Pancreas (tissue), 10 donors: ENCODE measurements around the gene GPSM1. TPM values are rescaled to one million over a fixed set of nuclear protein-coding genes. Genes with fewer than 3 reads are reported as not detected.

ENCODE experiments used
- ATAC-seq, 4 donors: fragments of 200-7000 bp; cut with Tn5 transposase; one replicate each; pipeline versions ENCODE4 v1.8.0 to v1.9.1; 2020; ENCODE audit warnings: mild to moderate bottlenecking in 4 of 4, moderate library complexity in 4 of 4
- DNase-seq, 6 donors: peaks; one replicate each; pipeline ENCODE4 v3.0.0-alpha.2; 2020
- FAIRE-seq: peaks from 2 replicates; lab custom pipeline; 2012; peaks lifted over from hg19 to GRCh38; lab: Jason Lieb, UNC
- H3K27ac ChIP-seq, 4 donors: fragments of 200-600 bp; sonication (generic); 1 replicate in 3 of 4; 2 replicates in 1 of 4; pipeline versions ENCODE4 v1.5.0 to v1.8.0; 2020
- H3K27me3 ChIP-seq, 4 donors: fragments of 200-600 bp; one replicate each; pipeline ENCODE4 v1.8.0; 2021
- H3K36me3 ChIP-seq, 3 donors: fragments of 200-600 bp; sonication (generic) in 1 of 3; one replicate each; pipeline versions ENCODE4 v1.5.0 to v1.8.0; 2020 to 2021
- H3K4me1 ChIP-seq, 3 donors: fragments of 200-600 bp; one replicate each; pipeline ENCODE4 v1.8.0; 2021
- H3K4me3 ChIP-seq, 4 donors: fragments of 200-600 bp; sonication (generic) in 2 of 4; one replicate each; pipeline versions ENCODE4 v1.5.0 to v1.8.0; 2020 to 2021
- H3K9me3 ChIP-seq, 4 donors: fragments of 200-600 bp; one replicate each; pipeline ENCODE4 v1.8.0; 2021
- WGBS, 2 donors: extraction: QIAGEN DNeasy Blood & Tissue Kit; methylation state at CpG; one replicate each; pipeline ENCODE4 v1.1.7; 2013; 5-methylcytosine and 5-hydroxymethylcytosine counted together
- intact Hi-C, 3 donors: fragments of 100-400 bp; cut with DNase I; formaldehyde crosslinking; loops; one replicate each; pipeline versions ENCODE4 v1.11.1 to v1.14.2; 2022
- polyA plus RNA-seq, 2 donors: library from polyadenylated mRNA; stranded (reverse); fragments of 200-250 nt; gene quantifications; one replicate each; pipeline ENCODE4 v1.2.3, GENCODE V29; 2013
- total RNA-seq, 6 donors: library from RNA; stranded (reverse); fragmentation: NEBNext Ultra II Directional in 4 of 6; extraction: Animal tissue kit (Norgen Biotek cat#: 25700) in 4 of 6; gene quantifications; one replicate each; pipeline versions ENCODE4 v1.2.1 to v1.2.4, GENCODE V29; 2021 to 2023
- TF ChIP-seq, protein P1 (sequence below), 4 donors: fragments of 200-600 bp; sonication (generic) in 3 of 4; IDR thresholded peaks; one replicate each; pipeline versions ENCODE4 v1.5.0 to v1.8.0; 2021; ENCODE audit warnings: antibody characterized with exemption in 4 of 4
- donor health status: healthy with polysubstance abuse.
- donor health status: DM: no; HTN: no; CAD: no; lungs with moderate emphysema.
- donor health status: DM: no; HTN: no; CAD: no.
- donor health status: control.
- donor health status: control.
- donor health status: Bipolar disorder and iron deficiency.
- donor health status: DM: yes; HTN: yes; CAD: no.
- donor health status: DM: no; HTN: no; CAD: no.
- donor health status: DM: no; HTN: no; CAD: no.
- donor health status: DM: yes; HTN: yes; CAD: no.

The GPSM1 gene
- total and polyA plus RNA-seq, 8 donors = 6.8 to 54.4 (median 12.6) TPM

DNA sequence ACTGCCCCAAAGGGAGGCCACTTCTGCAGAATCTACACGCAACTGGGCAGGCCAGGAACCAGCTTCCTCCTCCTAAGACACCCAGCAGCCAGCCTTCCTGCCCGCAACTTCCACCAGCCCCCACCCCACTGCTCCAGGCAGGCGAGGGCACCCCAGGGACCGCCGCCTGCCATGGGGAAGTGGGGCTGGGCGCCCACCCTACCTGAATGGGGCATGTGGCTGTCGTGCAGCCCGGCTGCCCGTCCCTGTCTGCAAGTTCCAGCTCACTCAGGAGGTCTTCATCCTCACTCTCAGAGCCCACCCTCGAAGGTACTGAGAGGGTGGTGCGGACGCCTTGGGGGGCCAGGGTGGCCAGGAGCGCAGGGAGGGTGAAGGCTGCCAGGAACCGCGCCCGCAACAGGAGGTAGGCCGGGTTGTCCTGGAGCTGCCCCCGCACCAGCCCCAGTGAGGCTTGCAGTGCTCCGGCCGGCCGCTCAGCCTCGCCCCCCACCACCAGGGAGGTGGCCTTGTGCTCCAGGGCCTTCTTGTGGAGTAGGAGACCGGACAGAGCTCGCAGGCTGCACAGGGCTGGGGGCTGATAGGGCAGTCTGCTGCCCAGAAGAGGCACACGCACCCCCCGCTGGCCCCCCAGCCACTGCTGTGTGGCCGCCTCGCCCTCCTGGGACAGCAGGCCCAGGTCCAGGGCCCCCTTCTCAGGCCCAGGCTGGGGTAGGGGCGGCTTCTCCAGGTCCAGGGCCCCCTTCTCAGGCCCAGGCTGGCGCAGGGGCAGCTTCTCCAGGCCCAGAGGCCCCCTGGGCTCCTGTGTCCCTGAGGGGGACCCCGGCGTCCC is 50.2 kb downstream of the GPSM1 start:
- peaks cover 0 to 27% (median 0%) of the 10 kb centered on the region in 3 donors for H3K36me3 ChIP-seq
- peaks cover 0 to 7% (median 4%) of the 10 kb centered on the region in 3 donors for H3K4me1 ChIP-seq
- no peak overlapping the region for H3K4me3 ChIP-seq
- FAIRE-seq (no peak), DNase-seq (no peak), ATAC-seq (no peak)
- no peaks in the 10 kb centered on the region for H3K27me3 ChIP-seq
- H3K9me3 ChIP-seq = no peaks in the 10 kb centered on the region
- intact Hi-C loops = no loop called here
- TF ChIP-seq, protein P1, sequence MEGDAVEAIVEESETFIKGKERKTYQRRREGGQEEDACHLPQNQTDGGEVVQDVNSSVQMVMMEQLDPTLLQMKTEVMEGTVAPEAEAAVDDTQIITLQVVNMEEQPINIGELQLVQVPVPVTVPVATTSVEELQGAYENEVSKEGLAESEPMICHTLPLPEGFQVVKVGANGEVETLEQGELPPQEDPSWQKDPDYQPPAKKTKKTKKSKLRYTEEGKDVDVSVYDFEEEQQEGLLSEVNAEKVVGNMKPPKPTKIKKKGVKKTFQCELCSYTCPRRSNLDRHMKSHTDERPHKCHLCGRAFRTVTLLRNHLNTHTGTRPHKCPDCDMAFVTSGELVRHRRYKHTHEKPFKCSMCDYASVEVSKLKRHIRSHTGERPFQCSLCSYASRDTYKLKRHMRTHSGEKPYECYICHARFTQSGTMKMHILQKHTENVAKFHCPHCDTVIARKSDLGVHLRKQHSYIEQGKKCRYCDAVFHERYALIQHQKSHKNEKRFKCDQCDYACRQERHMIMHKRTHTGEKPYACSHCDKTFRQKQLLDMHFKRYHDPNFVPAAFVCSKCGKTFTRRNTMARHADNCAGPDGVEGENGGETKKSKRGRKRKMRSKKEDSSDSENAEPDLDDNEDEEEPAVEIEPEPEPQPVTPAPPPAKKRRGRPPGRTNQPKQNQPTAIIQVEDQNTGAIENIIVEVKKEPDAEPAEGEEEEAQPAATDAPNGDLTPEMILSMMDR (IDR thresholded peaks at IDR 0.05) = no peak
- H3K27ac ChIP-seq = no peak overlapping the region
- WGBS, 2 donors = 89 to 94% methylated on average over 25 to 32 of the region's 32 CpGs

DNA sequence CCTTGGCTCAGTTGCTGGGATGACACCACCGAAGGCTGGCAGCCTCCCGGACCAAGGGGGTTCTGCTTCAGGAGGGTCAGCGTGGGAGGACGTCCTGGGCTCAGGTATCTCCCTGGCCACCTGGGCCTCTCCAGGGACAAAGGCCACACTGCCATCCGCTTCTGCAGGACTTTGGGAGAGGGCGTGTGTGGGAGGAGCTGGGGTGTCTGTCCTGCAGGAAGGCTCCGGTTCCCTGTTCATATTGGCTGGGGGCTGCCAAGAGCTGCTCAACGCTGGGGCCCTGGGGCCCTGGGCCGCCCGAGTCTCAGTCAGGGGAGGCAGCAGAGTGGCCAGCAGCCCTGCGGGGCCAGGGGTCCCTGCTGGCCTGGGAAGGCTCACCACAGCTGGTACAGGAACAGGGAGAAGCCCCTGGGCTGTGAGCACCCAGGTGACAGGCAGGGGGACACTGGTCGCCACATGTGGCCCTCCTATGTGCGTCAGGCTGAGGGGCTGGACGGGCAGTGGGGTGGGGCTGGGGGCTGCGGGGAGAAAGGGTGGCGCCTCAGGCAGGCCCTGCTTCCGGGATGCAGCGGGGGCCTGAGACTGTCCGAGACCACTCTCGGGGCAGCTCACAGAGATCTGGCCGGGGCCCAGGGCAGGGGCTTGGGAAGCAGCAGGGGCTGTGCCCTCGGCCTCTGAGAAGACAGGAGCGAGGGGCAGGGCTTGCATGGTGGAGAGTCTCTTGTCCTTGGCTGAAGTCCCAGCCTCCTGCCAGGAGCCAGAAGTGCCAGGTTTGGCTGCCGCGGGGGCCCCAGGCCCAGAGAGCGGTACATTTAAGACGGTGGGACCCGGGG is 51.0 kb downstream of the GPSM1 start:
- no peak for FAIRE-seq

DNA sequence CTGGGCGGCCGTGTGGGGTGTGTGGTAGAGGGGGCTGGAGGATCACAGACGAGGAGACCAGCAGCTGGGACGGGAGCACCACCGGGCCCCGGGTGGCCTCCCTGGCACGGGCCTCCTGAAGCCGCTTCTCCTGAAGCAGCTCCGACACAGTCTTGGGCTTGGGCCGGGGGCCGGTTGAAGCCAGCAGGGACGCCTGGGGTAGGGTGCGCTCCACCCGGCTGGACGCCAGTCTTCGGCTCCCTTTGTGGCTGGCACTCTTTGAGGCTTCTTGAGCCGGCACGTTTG is 51.6 kb downstream of the GPSM1 start:
- H3K27me3 ChIP-seq = no peaks in the 10 kb centered on the region
- ATAC-seq (no peak), FAIRE-seq (no peak), DNase-seq (no peak)
- TF ChIP-seq, protein P1 (IDR thresholded peaks at IDR 0.05) = no peak
- 93 to 95% methylated on average over 16 to 18 of the region's 18 CpGs for WGBS, 2 donors
- H3K4me3 ChIP-seq = no peak overlapping the region
- peaks cover 0 to 37% (median 0%) of the 10 kb centered on the region in 3 donors for H3K36me3 ChIP-seq
- H3K4me1 ChIP-seq = no peaks in the 10 kb centered on the region
- H3K27ac ChIP-seq = no peak overlapping the region
- H3K9me3 ChIP-seq = no peaks in the 10 kb centered on the region
- intact Hi-C loops = no loop called here

More for the DNA sequence above, 51.0 kb downstream of the GPSM1 start:
- ATAC-seq (no peak), DNase-seq (no peak)
- H3K4me1 ChIP-seq = no peaks in the 10 kb centered on the region
- H3K36me3 ChIP-seq = peaks cover 0 to 36% (median 0%) of the 10 kb centered on the region in 3 donors
- TF ChIP-seq, protein P1 (IDR thresholded peaks at IDR 0.05) = no peak
- no peaks in the 10 kb centered on the region for H3K27me3 ChIP-seq
- 90 to 94% methylated on average over 27 to 28 of the region's 28 CpGs for WGBS, 2 donors
- H3K4me3 ChIP-seq = no peak overlapping the region
- no peaks in the 10 kb centered on the region for H3K9me3 ChIP-seq
- no peak overlapping the region for H3K27ac ChIP-seq
- intact Hi-C loops = no loop called here

DNA sequence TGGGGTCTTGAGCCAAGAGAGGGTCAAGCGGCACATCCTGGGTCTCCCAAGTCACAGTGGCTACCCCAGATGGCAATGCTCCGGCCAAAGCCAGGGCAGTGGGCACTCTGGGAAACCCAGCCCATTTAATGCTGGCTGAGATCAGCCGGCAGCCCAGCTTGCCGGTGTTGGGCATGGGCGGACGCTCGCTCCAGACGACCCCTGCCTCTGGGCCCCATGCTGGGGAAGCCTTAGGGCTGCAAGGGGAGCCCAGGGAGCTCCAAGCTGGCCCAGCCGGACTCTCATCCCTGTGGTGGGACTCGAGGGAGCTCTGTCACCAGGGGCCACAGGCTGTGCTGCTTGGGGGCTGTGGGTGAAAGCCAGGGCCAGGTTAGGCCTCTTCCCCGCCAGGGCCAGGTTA is 52.1 kb downstream of the GPSM1 start:
- Histone ChIP-seq H3K4me1 (no peaks in the 10 kb centered on the region), H3K27me3 (no peaks in the 10 kb centered on the region), H3K27ac (no peak overlapping the region), H3K9me3 (no peaks in the 10 kb centered on the region), H3K4me3 (no peak overlapping the region), H3K36me3 (peaks cover 0 to 37% (median 3%) of the 10 kb centered on the region in 3 donors)
- 91 to 93% methylated on average over 11 of the region's 11 CpGs for WGBS, 2 donors
- TF ChIP-seq, protein P1 (IDR thresholded peaks at IDR 0.05) = no peak
- no peak for FAIRE-seq
- ATAC-seq = no peak
- no peak for DNase-seq
- intact Hi-C loops = no loop called here
